Stimulated activated CD4-positive, alpha-beta T cell treated with anti-CD3 and anti-CD28 coated beads, Interleukin-15, amount 100 ng/mL, for 48 hours (primary cell): ENCODE results near the gene IRF2.

ENCODE experiments used
- DNase-seq, 2 donors: peaks; one replicate each; pipeline ENCODE4 v3.0.0-alpha.2; 2020; ENCODE audit warnings: low read depth in 2 of 2

The IRF2 gene

DNA sequence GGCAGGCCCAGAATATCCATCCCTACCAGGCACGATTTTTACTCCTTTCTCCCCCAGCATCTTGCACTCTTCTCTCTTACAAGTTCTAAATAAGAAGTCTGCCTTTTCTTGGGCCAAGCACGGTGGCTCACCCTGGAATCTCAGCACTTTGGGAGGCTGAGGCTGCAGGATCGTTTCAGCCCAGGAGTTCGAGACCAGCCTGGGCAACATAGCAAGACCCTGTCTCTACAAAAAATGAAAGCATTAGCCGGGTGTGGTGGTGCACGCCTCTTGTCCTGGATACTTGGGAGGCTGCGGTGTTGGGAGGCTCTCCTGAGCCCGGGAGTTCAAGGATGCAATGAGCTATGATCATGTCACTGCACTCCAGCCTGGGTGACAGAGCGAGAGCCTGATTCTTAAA lies 64.8 kb downstream of the IRF2 start:
- no peak for DNase-seq

DNA sequence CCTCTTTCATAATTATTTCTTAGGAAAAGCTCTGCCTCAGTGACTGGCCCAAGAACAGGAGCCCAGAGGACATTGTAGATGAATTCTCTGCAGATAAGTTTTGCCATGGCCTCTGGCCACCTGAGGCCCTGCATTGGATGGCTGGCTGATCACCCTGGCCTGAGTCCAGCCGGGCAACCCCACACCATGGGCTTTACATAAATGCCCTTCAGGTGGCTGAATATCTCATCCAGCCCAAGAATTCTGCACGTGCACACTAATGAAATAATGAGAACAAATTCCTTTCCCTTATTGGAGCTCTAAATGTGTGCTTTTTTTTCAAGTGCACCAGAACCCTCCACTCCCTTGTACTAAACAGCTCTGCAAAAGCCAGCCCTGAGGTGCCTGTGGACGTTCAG lies 65.7 kb downstream of the IRF2 start:
- no peak for DNase-seq

DNA sequence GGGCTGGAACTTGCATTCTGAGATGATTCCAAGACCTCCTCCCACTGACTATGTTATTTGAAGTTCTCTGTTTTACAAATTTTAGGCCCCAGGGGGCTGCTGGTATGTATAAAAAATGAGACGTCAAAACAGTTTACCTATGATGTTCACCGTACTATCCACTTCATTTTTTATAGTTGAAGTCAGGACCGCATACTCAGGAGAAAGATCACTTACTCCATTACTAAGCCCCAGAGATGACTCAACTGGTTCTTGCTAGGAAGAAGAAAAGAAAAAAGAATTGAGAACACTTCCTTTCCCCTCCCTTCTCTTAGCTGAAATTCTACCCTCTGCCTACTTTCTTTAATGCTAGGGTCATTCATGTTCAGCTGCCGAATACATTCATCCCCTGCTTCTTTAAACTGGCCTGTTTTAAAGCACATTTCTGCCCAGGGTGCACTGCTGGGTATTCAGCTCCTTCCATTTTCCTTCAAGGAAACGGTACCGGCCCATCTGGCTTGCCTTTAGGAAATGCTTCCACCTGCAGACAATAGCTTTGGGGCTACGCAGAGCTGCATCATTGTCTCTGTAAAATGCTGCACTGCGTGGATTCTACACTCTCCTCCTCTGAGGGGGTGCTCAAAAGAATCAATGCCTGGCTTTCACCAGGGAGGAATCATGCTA lies 66.2 kb downstream of the IRF2 start:
- DNase-seq: no peak

DNA sequence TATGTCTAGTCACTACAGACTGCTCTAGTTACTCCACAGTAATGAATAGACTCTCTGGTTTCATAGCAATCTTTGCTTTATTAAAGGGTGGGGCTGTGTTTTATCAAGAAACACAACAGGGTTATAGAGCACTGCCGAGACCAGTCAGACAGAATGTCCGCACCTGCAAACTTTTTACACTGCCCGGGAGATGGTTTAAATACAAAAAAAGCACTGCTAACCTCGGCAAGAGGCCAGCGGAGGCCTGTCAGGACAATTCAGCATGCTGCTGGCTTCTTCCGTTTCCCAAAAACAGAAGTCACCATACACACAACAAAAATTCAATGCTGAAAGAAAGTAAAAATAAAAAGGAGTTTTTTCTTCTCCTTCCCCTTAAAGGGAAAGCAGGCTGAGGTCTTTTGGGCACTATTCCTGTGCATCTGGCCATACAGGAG lies 67.4 kb downstream of the IRF2 start:
- no peak for DNase-seq

DNA sequence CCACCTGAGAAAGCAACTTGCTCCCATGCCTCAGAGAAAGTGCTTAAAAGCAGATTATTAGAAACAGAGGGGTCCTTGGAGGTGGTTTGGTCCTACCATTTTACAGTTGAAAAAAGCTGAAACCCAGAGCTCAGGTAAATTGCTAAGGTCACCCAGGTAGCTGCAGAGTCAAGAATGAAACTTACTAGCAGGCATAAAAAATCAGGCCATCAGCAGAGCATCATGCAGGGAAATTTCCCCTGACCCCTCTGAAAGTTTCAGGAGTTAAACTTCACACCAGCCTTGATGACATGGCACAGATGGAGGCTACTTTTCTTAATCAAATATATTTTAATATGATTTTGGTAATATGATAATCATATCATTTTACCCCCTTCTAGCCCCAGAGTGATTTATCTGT lies 70.3 kb downstream of the IRF2 start:
- DNase-seq: no peak

DNA sequence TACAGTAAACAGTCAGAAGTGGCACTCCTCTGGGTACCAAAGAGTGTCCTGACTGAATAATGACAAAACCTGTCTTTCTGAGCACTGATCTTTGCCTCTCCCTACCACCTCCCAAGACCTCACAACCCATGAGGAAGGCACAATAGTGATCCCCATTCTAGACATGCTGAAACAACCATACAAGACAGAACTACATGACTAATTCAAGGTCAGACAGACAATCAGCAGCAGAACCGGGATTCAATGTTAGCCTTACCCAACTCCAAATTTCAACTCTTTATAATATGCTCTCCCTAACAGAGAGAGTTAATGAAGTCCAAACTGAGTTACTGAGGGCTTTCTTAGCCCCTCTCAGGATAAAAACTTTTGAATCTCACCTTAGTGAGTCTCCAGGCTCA lies 71.0 kb downstream of the IRF2 start:
- no peak for DNase-seq

DNA sequence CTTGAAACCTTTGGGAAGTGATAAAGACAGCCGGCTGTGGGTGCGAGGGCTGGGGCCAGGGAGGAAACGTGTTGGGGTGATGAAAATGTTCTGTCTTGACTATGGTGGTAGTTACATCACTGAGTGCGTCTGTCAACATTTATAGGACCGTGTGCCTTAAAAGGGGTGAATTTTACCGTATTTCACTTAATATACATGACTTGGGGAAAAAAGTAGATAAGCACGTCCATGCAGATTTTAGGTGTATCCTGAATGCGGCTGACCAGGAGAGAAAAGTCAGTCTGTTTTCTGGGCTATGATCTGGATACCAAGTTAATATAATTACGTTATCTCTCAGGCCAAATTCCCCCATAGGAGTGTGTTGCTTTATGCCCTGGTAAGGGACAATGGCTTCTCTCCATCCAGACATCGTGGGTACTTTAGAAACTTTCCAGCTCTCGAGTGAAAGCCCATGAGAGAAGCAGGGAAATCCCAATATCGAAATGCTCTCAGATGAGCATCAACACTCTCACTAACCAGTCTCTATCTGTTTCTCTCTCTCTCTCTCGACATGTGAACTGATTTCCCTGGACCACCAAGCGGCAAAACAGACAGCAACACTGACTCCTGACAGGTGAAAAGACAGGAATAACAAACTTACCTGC lies 71.5 kb downstream of the IRF2 start:
- no peak for DNase-seq

DNA sequence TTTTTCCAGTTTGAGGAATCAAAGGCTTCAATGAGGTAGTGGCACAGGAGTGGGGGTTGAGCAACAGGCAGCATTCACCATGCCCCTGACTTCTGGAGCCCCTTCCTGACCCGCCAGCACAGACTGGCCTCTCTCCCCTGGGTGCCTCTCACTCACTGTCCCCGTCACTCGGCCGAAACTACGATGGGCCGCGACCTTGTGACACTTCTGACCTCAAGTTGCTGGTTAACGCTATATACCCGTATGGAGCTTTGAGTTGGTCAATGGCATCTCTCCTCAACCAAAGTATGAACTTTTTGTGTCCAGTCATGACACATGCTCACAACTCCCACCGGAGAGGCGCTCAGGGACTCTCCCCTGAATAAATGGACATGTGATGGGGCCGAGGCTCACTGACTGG lies 72.1 kb downstream of the IRF2 start:
- no peak for DNase-seq

DNA sequence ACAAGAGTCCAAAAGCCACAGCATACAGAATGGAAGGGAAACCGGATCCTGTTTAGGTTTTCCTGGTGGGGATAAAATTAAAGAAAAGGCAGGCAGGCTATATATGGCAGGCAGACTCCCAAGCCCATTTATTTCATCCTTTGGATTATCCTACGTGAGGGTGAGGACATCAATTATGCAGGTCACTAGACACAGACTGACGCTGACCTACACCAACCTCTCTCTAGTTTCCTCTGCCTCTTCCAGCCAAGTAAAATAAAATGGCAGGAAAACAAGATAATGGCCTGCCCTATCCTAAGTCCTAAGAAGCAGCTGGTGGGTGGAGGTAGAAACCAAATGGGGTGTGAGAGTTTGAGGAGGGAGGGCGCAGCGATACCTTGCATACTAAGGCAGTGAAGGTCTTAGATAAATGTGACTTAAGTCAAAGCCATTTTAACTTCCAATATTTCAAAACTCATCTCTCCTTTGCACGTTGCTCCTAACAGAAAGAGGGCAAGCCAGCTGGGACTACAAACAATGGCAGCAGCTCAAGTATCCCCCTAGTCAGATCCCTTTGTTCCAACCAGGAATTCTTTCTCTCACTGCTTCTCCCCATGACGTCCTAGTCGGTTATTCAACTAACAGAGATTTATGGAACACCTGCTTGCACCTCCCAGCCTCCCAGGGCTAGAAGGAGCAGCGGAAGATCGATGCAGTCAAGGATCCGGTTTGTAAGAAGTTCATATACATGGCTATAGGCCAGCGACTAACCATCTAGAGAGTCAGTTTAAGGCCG lies 72.8 kb downstream of the IRF2 start:
- no peak for DNase-seq

DNA sequence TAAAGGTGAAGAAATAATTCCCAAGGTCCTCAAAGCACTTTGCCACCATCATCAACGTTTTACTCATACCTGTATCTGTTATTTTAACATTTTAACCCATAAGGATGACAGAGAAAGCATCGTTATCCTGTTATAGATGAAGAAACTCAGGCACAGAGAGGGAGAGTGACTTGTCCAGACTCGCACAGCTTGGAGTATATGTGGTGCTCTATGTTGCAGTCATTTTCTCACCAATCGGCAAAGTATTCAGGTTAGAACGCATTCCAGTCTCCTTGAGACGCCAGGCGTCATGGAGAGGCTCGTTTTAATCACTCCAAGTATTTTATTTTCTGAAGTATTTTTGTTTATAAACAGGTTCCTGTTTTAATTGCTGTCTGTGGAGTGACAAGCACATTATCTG lies 73.5 kb downstream of the IRF2 start:
- DNase-seq: no peak

DNA sequence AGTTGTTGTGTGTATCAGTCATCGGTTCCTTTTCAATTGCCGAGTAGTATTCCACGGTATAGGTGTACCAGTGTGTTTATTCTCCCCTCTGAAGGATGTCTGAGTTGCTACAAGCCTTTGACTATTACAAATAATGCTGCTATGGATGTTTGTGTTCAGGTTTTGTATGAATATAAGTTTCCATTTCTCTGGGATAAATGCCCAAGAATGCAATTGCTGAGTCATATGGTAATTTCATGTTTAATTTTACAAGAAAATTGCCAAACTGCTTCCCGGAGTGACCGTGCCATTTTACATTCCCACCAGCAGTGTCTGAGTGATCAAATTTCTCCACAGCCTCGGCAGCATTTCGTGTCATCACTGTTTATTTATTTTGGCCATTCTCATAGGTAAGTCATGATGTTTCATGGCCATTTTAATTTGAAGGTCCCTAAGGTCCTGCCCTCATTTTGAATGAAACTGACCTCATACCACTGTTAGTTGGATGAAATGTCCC lies 73.9 kb downstream of the IRF2 start:
- DNase-seq: no peak

DNA sequence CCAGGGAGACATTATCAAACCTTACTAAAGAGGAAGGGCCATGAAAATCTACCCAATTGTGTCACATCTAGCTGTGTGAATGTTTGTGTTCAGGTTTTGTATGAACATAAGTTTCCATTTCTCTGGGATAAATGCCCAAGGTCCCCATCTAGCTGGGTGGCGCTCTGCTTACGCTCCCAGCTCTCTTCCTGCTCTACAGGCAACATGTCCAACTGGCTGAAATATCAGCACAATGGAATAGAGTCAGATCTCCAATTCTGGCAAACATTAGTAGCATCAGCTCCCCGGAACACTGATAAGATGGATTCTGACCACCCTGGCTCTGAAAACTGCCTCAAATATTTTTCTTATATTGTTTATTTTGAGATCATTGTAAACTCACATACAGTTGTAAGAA lies 74.8 kb downstream of the IRF2 start:
- no peak for DNase-seq

DNA sequence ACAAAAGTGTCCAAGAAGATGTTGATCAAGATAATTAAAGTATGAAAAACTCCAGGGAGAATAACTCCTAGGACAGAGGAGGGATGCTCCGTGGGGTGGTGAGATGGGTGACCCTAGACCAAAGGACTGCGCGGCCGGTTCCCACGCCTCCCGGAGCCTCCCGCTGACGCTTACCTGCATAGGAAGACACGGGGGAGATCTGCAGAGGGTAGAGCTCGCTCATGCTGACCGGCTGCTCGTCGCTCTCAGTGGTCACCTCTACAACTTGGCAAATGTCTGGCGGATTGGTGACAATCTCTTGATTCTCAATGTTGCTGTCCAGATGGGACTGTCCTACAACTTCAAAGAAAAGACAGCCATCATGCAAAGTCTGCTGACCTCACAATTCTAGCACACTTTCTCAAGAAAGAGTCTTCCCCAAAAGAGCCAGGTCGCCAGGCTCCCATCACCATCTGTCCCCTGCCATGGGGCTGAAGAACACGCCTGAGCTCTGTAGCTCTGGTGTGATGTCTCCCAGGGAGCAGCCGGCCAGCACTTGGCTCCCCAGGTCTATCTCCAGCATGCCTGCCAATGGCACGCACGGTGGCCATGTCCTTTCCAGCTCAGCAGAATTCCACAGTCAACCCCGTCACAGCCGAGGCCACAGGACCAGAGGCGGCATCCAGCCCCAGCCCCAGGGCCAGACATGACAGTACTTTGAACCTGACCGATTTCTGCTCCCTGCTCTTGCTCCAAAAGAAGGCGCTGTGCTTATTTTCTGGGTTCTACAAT lies 75.4 kb downstream of the IRF2 start:
- no peak for DNase-seq

DNA sequence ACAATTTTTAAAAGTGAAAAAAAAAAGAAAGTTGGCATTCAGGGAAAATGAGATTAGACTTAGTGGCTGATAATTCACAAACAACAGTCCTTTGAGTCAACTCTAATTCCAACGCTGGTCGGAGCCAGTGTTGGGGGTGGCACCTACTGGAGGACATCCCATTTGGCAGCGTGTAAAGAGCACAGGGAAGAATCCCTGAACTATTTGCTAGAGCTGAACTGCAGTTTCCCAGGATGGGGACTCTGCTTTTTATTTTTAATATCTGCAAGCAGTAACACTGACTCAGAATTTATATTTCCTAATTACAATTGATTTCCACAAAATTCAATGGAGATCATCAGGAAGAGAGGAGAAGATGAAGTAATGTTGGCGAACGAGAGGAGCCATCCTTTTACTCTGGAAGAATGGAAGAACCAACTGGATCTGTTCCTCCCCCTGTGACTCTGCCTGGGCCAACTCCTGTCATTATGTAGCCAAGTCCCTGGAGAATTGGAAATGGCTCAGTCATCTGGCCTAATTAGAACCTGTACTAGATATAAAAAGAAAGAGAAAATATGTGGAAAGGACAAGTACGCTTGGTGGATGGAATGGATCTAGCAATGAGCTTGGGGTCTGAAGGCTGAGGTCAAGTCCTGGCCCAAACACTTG lies 76.7 kb downstream of the IRF2 start:
- no peak for DNase-seq

DNA sequence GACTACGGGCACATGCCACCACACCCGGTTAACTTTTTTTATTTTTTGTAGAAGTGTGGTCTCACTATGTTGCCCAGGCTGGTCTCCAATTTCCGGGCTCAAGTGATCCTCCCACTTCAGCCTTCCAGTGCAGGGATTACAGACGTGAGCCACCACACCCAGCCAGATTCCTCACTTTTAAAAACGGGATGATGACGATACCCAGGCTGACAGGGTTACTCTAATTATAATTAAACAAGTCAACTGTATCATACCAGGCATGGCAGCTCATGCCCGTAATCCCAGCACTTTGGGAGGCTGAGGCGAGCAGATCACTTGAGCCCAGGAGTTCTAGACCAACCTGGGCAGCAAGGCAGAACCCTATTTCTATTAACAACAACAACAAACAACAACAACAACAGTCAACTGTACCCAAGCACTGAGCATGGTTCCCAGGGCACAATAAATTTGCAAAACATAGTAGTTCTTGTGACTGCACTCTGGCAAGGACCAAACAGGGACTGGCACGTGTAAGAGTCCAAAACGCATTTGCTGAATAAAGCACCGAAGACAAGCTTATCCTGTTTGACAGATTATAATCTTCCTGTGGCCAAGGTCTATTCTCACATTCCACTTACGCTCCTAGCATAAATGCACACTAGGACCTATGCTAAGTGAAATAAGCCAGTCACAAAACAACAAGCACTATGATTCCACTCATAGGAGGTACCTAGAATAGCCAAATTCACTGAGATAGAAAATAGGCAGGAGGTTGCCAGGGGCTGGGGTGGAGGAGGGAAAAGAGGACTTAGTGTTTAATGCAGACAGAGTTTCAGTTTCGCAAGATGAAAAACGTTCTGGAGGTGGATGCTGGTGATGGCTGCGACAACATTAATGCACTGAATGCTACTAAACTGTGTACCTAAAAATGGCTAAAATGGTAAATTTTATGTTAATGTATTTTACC lies 77.5 kb downstream of the IRF2 start:
- DNase-seq: no peak

DNA sequence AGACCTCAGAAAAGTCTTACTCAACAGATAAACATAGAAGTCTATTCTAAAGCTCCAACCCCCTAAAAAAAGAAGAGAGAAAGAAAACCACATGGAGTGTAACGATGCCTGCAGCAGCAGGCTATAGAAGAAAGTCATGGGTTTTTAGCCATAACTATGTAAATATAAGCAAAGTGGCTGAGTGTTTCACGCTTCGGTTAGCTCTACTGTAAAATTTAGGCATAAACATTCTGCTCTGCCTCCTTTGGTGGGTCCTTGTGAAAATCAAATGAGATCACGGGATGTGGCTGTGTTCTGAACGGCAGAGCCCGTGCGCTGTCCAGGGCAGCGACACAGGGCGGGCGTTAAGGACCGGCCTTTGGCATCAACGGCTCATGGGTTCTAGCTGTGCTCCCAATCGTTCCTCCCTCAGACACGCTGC lies 78.4 kb downstream of the IRF2 start:
- DNase-seq: no peak

DNA sequence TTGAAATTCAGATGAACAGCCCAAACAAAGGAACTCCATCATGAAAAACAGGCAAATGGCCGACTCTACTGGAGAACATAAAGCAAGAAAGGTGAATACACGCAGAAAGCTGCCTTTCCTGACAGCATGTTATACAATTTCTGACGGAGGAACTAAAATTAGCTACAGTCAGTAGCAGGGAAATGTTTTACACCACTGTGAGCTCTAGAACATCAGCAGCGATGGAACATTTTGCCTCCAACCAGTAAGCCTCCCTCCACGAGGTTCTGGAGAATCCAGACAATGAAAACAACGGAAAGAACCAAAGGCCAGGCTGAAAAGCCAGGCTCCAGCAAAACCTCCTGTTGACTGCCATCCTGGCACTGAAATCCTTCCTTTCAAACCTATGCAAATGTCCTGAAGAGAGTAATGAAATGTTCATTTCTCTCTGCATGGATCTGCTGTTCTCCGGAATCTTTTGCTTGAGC lies 78.9 kb downstream of the IRF2 start:
- DNase-seq: no peak

DNA sequence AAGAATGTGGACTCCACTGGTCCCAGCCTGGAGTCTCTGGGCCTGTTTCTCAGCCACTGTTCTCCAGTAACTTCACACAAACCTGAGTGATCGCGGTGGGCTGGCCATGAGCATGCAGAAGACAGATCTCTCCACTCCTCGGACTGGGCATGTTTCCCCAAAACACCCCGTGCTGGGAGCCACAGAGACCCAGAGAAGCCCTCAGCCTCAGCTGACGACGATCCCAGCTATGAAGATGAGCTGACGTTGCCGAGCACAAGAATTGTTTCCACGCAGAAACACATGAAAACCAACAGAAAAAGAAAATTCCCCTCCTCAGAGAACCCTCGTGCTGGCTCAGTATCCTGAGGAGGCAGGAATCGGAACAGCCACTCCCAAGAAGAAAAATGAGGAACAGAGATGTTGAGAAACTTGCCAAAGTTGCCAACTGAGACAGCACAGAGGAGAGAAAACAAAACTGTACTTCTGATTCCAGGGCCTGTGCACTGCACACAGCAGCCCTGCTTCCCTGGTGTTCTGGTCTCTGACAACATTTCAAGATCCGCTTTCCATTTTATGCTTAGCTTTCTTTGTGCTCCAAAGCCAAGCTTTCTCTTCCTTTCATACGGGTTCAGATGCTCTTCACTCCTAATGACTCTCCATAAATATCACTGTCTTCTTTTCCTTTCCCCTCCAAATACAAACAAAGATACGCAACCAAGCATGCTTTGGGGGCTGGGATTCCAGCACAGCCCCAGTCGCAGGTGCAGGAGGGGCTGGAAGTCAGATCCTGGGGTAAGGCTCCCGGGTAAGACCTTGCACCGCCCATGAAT lies 81.4 kb downstream of the IRF2 start:
- no peak for DNase-seq

DNA sequence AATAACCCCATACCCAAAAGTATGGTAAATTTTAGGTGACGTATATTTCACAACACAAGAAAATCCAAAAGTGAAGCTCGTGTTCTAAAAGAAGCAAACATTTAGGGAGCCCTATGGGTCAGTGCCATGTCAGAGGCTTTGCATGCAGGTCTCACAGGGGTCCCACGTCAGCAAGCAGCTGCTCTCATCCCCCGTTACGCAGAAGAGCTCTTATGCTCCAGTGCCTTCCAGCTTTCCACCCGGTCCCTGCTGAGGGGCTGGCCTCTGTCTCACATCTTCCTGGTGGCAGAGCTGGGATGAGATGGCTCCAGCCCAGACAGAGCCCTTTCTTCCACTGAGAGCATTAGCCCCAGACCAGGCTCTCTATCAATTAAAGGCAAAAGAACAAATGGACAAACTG lies 82.0 kb downstream of the IRF2 start:
- DNase-seq: no peak
